ENCODE results near the gene MEMO1.
"Not testable (repeated sequence)": the region's sequence is repeated elsewhere in the genome, so short reads cannot be mapped to it uniquely, and the experiment has no call there.

The MEMO1 gene

GRCh38 chr2:31865215-31865614, 145.6 kb downstream of the MEMO1 start:
- Histone ChIP-seq H3K18ac (ENCODE audit: low read length) (no peak overlapping the region), H4K8ac (ENCODE audit: low read depth, low read length) (no peak overlapping the region), H3K4me1 (ENCODE audit: control insufficient read depth in 1 of 2, insufficient read depth in 2 of 2, low read length in 2 of 2) (no peaks in the 10 kb centered on the region), H3K9ac (ENCODE audit: low read length) (no peak overlapping the region), H3K4me3 (ENCODE audit: low read depth, low read length) (no peak overlapping the region), H4K91ac (ENCODE audit: low read depth, low read length) (no peak overlapping the region), H3K4ac (ENCODE audit: low read depth, low read length) (no peak overlapping the region), H3K27me3 (ENCODE audit: insufficient read depth, low read length) (no peaks in the 10 kb centered on the region), H3K27ac (ENCODE audit: low read depth, low read length) (no peak overlapping the region), H4K12ac (ENCODE audit: low read depth, low read length) (no peak overlapping the region), H2BK5ac (ENCODE audit: low read depth, low read length, poor library complexity) (no peak overlapping the region), H3K9me3 (ENCODE audit: insufficient read depth, low read depth, low read length) (no peaks in the 10 kb centered on the region), H3K79me2 (ENCODE audit: control insufficient read depth, insufficient read depth, low read length, poor library complexity) (no peaks in the 10 kb centered on the region), H3K36me3 (ENCODE audit: control insufficient read depth in 1 of 2, insufficient read depth in 2 of 2, low read length in 2 of 2) (no peaks in the 10 kb centered on the region), H2BK12ac (ENCODE audit: low read length) (no peak overlapping the region), H2AFZ (ENCODE audit: insufficient read depth, low read length, poor library complexity) (no peak overlapping the region), H3K14ac (ENCODE audit: low read length) (no peak overlapping the region), H3K79me1 (ENCODE audit: low read length) (no peaks in the 10 kb centered on the region), H2AK5ac (ENCODE audit: low read length) (no peak overlapping the region), H2BK120ac (ENCODE audit: insufficient read depth, low read length, poor library complexity) (no peak overlapping the region), H3K4me2 (ENCODE audit: low read length) (no peak overlapping the region), H3K23ac (ENCODE audit: low read length) (no peak overlapping the region)
- DNase-seq: no peak

GRCh38 chr2:31863867-31864266, 146.9 kb downstream of the MEMO1 start:
- H3K9me3 ChIP-seq (ENCODE audit: insufficient read depth, low read depth, low read length): no peaks in the 10 kb centered on the region
- no peaks in the 10 kb centered on the region for H3K36me3 ChIP-seq (ENCODE audit: control insufficient read depth in 1 of 2, insufficient read depth in 2 of 2, low read length in 2 of 2)
- H3K4me2 ChIP-seq (ENCODE audit: low read length): no peak overlapping the region
- no peaks in the 10 kb centered on the region for H3K79me1 ChIP-seq (ENCODE audit: low read length)
- no peak overlapping the region for H3K23ac ChIP-seq (ENCODE audit: low read length)
- H4K8ac ChIP-seq (ENCODE audit: low read depth, low read length): no peak overlapping the region
- H2BK12ac ChIP-seq (ENCODE audit: low read length): no peak overlapping the region
- no peaks in the 10 kb centered on the region for H3K27me3 ChIP-seq (ENCODE audit: insufficient read depth, low read length)
- H3K4ac ChIP-seq (ENCODE audit: low read depth, low read length): no peak overlapping the region
- H2AK5ac ChIP-seq (ENCODE audit: low read length): no peak overlapping the region
- no peak overlapping the region for H4K12ac ChIP-seq (ENCODE audit: low read depth, low read length)
- H2AFZ ChIP-seq (ENCODE audit: insufficient read depth, low read length, poor library complexity): no peak overlapping the region
- H2BK120ac ChIP-seq (ENCODE audit: insufficient read depth, low read length, poor library complexity): no peak overlapping the region
- H3K27ac ChIP-seq (ENCODE audit: low read depth, low read length): no peak overlapping the region
- H3K4me1 ChIP-seq (ENCODE audit: control insufficient read depth in 1 of 2, insufficient read depth in 2 of 2, low read length in 2 of 2): no peaks in the 10 kb centered on the region
- no peak overlapping the region for H2BK5ac ChIP-seq (ENCODE audit: low read depth, low read length, poor library complexity)
- no peak overlapping the region for H4K91ac ChIP-seq (ENCODE audit: low read depth, low read length)
- no peak overlapping the region for H3K18ac ChIP-seq (ENCODE audit: low read length)
- no peaks in the 10 kb centered on the region for H3K79me2 ChIP-seq (ENCODE audit: control insufficient read depth, insufficient read depth, low read length, poor library complexity)
- H3K9ac ChIP-seq (ENCODE audit: low read length): no peak overlapping the region
- no peak for DNase-seq
- no CpG with 5 or more reads among the region's 3 CpGs for WGBS (ENCODE audit: extremely low coverage, insufficient coverage, insufficient read length)
- no peak overlapping the region for H3K14ac ChIP-seq (ENCODE audit: low read length)
- H3K4me3 ChIP-seq (ENCODE audit: low read depth, low read length): no peak overlapping the region

GRCh38 chr2:31863015-31863656, 147.7 kb downstream of the MEMO1 start:
- not testable (repeated sequence) for H4K12ac ChIP-seq (ENCODE audit: low read depth, low read length); DNase-seq; H3K27ac ChIP-seq (ENCODE audit: low read depth, low read length); H2AK5ac ChIP-seq (ENCODE audit: low read length); H4K91ac ChIP-seq (ENCODE audit: low read depth, low read length); H2AFZ ChIP-seq (ENCODE audit: insufficient read depth, low read length, poor library complexity); H3K79me2 ChIP-seq (ENCODE audit: control insufficient read depth, insufficient read depth, low read length, poor library complexity); H3K4ac ChIP-seq (ENCODE audit: low read depth, low read length); H3K4me2 ChIP-seq (ENCODE audit: low read length); H4K8ac ChIP-seq (ENCODE audit: low read depth, low read length); H3K18ac ChIP-seq (ENCODE audit: low read length); H2BK120ac ChIP-seq (ENCODE audit: insufficient read depth, low read length, poor library complexity); H3K27me3 ChIP-seq (ENCODE audit: insufficient read depth, low read length); H2BK5ac ChIP-seq (ENCODE audit: low read depth, low read length, poor library complexity); H3K79me1 ChIP-seq (ENCODE audit: low read length); H3K23ac ChIP-seq (ENCODE audit: low read length); H2BK12ac ChIP-seq (ENCODE audit: low read length); H3K9ac ChIP-seq (ENCODE audit: low read length); H3K4me3 ChIP-seq (ENCODE audit: low read depth, low read length); H3K14ac ChIP-seq (ENCODE audit: low read length); H3K9me3 ChIP-seq (ENCODE audit: insufficient read depth, low read depth, low read length); H3K4me1 ChIP-seq (ENCODE audit: control insufficient read depth in 1 of 2, insufficient read depth in 2 of 2, low read length in 2 of 2); H3K36me3 ChIP-seq (ENCODE audit: control insufficient read depth in 1 of 2, insufficient read depth in 2 of 2, low read length in 2 of 2)
- no CpG with 5 or more reads among the region's 9 CpGs for WGBS (ENCODE audit: extremely low coverage, insufficient coverage, insufficient read length)

GRCh38 chr2:31859959-31860358, 150.8 kb downstream of the MEMO1 start:
- no peak overlapping the region for H3K27ac ChIP-seq (ENCODE audit: low read depth, low read length)
- no peak overlapping the region for H4K91ac ChIP-seq (ENCODE audit: low read depth, low read length)
- H3K79me2 ChIP-seq (ENCODE audit: control insufficient read depth, insufficient read depth, low read length, poor library complexity): no peaks in the 10 kb centered on the region
- peaks cover 0 to 1% of the 10 kb centered on the region in 2 experiments for H3K36me3 ChIP-seq (ENCODE audit: control insufficient read depth in 1 of 2, insufficient read depth in 2 of 2, low read length in 2 of 2)
- H4K12ac ChIP-seq (ENCODE audit: low read depth, low read length): no peak overlapping the region
- no peak overlapping the region for H2BK120ac ChIP-seq (ENCODE audit: insufficient read depth, low read length, poor library complexity)
- H3K23ac ChIP-seq (ENCODE audit: low read length): no peak overlapping the region
- H3K18ac ChIP-seq (ENCODE audit: low read length): no peak overlapping the region
- H2AFZ ChIP-seq (ENCODE audit: insufficient read depth, low read length, poor library complexity): no peak overlapping the region
- H3K9me3 ChIP-seq (ENCODE audit: insufficient read depth, low read depth, low read length): no peaks in the 10 kb centered on the region
- no peak overlapping the region for H3K4me3 ChIP-seq (ENCODE audit: low read depth, low read length)
- no peak overlapping the region for H3K4me2 ChIP-seq (ENCODE audit: low read length)
- WGBS (ENCODE audit: extremely low coverage, insufficient coverage, insufficient read length): no CpG with 5 or more reads among the region's 2 CpGs
- H3K4me1 ChIP-seq (ENCODE audit: control insufficient read depth in 1 of 2, insufficient read depth in 2 of 2, low read length in 2 of 2): no peaks in the 10 kb centered on the region
- DNase-seq: no peak
- no peak overlapping the region for H3K4ac ChIP-seq (ENCODE audit: low read depth, low read length)
- no peak overlapping the region for H2BK12ac ChIP-seq (ENCODE audit: low read length)
- H4K8ac ChIP-seq (ENCODE audit: low read depth, low read length): no peak overlapping the region
- no peak overlapping the region for H3K9ac ChIP-seq (ENCODE audit: low read length)
- no peak overlapping the region for H2BK5ac ChIP-seq (ENCODE audit: low read depth, low read length, poor library complexity)
- no peaks in the 10 kb centered on the region for H3K27me3 ChIP-seq (ENCODE audit: insufficient read depth, low read length)
- H3K79me1 ChIP-seq (ENCODE audit: low read length): no peaks in the 10 kb centered on the region
- H3K14ac ChIP-seq (ENCODE audit: low read length): no peak overlapping the region
- H2AK5ac ChIP-seq (ENCODE audit: low read length): no peak overlapping the region

Measured in trophoblast cell (in vitro differentiated cells and primary cell).